ENCODE data around the gene ADAMTS12.
"Not testable (repeated sequence)": the region's sequence is repeated elsewhere in the genome, so short reads cannot be mapped to it uniquely, and the experiment has no call there.

ADAMTS12 gene

DNA sequence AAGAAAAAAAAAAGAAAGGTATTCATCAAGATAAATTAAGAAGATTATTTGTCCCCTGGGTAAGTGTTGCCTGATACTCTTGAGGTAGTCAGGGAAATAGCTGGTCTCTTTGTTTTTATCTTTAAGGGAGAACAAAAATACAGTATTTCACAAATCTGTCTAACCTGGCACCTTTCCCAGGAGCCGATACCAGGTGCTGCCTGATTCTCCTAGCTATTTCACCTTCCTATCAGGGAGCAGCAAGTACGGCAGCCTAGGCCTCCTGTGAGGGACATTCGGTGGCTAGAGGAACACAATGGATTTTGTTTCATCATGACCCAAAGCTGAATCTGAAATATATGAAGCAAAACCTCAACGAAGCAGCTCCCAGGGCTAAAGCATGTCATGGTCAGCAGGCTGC, 365.0 kb downstream of the ADAMTS12 start:
- DNase-seq (ENCODE audit: low read depth) = no peak

DNA sequence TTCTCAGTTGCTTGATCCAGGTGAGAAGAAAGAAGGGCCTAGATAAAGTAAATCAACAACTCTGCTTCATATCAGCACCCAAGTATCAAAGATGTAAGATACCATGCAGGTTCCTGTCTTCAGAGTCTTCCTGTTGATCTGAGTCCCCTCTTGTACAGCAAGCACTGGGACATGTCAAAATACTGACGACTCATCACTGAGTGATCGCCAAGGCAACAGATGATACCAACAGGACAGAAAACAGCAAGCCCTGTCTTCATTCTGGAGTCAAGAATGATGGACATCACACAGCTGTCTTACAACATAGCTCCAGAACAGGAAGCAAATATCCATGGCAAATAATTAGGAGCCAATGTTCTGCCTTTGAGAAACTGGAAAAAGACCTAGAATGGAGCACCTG, 367.3 kb downstream of the ADAMTS12 start:
- peak; percentile 8 for DNase-seq (ENCODE audit: low read depth)

DNA sequence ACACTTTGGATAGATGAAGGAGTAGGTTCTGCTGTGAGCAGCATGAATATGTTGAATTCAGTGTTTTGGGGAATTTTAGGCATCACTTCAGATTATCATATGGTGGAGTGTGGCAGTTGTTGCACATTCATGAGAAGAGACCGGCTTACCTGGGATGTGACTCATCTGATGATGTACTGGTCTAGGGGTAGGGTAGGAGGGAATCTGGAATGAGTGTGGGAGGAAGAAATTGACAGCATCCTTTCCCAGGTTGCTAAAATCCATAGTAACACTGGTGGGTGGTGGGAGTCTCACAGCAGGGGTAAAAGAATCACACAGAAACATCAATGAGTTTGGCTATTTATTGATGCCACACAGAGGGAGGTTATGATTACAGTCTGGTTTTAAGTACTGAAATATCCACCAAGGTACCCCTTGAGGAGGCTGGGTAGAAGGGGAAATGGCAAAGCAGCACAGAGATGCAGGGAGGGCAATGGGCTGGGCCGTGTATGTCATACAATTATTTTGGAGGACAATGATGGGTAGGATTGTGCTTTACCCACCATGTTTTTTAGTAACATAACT, 368.5 kb downstream of the ADAMTS12 start:
- DNase-seq (ENCODE audit: low read depth) = no peak

DNA sequence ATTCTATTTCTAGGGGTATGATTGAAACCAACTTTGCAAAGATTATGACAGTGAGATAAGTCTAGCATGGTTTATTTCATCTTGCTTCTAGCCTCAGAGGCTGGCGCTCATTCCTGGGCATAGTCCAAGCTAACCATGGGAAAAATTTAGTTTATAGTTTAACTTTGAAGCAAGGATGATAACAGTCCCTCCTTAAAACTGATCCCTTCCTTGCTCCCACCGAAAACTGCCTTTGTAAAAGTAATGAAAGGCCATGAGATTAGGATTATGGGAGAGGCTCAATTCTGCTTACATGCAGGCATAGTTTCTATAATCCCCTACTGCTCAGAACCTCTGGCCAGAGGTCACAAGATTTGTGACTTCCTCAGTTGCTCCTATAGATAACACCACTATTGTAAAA, 375.4 kb downstream of the ADAMTS12 start:
- no peak for DNase-seq (ENCODE audit: low read depth)

DNA sequence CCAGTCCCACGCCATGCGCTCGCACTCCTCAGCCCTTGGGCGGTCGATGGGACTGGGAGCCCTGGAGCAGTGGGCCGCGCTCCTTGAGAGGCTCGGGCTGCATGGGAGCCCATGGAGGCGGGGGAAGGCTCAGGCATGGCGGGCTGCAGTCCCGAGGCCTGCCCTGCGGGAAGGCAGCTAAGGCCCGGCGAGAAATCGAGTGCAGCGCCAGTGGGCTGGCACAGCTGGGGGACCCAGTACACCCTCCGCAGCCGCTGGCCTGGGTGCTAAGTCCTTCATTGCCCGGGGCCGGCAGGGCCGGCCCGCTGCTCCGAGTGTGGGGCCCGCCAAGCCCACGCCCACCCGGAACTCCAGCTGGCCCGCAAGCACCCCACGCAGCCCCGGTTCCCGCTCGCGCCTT, 376.4 kb downstream of the ADAMTS12 start:
- DNase-seq (ENCODE audit: low read depth) = not testable (repeated sequence)

DNA sequence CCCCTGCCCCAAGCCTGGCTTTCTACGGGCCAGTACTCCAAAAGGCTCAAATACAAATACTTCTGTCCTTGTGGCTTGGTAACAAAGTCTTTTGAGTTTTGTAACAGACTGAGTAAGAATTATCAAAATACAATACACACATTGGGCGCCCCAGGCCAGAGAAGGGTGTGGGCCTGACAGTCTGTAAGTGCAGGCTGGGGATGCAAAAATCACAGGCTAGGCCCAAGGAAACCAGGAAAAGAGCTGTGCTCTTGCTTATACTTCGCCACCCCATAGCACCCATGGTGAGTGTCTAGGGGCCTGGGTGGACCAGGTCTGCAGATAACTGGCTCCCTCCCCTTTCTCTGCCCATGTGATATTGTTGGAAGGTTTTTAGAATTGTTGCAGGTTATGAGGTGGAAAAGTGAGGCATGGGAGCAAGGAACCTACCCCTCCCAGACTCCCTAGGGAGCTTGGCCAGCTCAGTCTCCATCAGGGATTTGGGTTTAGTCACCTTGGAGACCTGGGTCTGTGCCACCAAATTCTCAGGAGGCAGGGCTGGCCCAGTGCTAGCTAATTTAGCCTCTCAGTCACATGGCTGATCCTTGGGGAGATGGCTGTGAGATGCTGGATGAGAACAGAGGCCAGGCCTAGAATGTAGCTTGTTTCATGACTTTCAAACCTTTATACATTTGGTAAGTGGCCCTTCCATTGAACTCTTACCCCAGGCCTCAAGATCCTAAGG, 378.2 kb downstream of the ADAMTS12 start:
- peak; percentile 48 for DNase-seq (ENCODE audit: low read depth)

DNA sequence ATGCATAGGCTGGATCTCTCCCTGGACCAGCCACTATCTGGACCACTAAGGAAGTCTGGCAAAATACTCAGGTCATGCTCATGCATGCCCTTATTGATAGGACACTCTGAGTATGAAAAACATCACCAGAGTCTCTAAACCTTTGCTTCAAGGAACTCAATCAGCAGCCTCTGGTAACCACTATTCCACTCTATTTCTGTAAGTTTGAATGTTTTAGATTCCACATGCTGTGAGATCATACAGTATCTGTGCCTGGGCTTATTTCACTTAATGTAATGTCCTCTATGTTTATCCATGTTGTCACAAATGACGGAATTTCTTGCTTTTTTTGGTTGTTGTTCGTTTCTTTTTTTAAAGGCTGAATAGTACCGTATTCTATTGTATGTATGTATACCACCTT, 382.8 kb downstream of the ADAMTS12 start:
- DNase-seq (ENCODE audit: low read depth) = peak; percentile 11

DNA sequence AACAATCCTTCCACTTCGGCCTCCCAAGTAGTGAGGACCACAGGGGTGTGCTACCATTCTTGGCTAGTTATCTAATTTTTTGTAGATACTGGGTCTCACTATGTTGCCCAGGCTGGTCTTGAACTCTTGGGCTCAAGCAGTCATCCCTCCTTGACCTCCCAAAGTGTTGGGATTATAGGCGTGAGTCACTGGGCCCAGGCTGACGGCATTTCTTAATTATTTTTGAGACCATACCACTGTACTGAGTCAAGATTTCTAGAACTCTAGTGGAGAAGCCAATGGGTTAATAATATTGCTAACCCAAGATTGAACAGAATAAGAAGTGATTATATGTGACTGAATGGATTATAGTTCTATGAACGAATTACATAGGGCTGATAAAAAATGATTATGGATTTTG, 384.4 kb downstream of the ADAMTS12 start:
- no peak for DNase-seq (ENCODE audit: low read depth)

DNA sequence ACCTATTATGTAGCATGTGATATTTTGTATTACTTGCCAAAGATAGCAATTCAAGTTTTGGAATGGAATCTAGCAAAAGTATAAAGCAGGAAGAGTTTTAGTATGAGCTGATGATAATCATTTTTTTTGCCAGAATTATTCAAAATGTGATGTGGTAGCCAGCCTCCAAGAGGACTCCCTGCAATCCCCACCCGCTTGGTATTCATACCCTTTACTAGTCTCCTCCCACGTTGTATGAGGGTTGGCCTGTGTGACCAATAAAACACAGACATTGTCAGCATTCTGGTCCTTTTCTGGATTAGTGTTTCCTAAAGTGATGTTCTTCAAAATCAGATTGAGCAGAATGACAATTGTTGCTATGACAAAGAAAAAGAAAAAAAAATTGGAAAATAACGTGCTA, 387.2 kb downstream of the ADAMTS12 start:
- DNase-seq (ENCODE audit: low read depth) = no peak

DNA sequence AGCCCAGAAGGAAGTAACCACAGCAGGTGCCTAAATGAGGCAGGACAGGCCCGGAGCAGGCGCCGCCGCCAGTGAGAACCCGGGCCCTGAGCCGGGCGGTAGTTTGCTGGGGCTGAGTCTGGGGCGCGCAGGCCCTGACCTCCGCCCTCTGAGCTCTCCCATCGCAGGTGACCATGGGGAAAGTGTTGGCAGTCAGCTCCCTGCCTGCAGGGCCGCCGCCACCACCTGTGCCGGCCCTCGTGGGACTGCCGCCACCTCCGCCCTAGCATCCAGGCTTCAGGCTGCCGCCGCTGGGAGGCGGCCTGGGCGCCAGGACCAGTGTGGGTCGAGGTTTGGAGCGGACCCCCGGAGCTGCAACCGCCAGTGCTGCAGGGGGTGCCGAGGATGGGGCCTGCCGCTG, 389.9 kb downstream of the ADAMTS12 start:
- DNase-seq (ENCODE audit: low read depth) = no peak

DNA sequence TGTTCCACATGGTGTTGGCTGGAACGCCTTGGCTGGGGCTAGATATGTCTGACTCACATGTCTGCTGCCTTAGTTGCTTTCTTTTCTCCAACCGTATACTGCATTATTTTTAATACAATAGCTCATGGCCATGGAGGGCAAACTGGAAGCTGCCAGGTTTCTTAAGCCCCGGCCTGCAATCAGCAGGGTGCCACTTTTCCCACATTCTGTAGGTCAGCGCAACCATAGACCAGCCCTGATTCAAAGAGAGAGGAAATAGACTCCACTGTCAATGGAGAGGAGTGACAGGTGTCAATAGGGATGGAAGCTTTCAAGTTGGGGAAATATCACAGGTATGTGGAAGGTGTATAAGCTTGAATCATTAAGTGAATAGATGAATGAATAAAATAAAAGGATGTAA, 390.5 kb downstream of the ADAMTS12 start:
- no peak for DNase-seq (ENCODE audit: low read depth)

DNA sequence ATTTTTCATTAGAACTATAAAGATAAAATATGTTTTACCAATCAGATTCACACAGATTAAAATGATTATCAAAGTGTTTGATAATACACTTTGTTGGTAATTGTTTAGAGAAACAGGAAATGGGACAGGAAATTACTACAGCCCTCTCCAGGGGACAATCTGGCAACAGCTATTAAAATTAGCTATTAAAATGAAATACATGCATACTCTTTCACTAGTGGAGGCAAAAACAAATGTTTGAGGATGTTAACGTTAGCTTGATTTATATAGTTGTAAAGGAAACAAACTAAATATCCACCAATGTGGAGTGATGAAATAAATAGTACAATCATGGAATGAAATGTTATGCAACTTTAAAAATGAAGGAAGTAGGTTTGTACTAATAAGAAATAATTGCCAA, 397.3 kb downstream of the ADAMTS12 start:
- DNase-seq (ENCODE audit: low read depth) = peak; percentile 24

DNA sequence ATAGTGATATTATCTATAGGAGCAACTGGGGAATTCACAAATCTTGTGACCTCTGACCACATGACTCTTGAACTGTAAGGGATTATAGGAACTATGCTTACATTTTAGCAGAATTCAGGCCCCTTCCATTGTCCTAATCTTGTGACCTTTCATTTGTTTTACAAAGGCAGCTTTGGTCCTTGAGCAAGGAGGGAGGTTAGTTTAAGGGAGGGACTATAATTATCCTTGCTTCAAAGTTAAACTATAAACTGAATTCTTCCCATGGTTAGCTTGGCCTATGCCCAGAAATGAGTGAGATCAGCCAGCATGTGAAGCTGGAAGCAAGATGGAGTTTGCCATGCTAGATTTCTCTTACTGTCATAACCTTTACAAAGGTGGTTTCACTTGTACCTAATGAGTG, 399.8 kb downstream of the ADAMTS12 start:
- peak; percentile 30 for DNase-seq (ENCODE audit: low read depth)

DNA sequence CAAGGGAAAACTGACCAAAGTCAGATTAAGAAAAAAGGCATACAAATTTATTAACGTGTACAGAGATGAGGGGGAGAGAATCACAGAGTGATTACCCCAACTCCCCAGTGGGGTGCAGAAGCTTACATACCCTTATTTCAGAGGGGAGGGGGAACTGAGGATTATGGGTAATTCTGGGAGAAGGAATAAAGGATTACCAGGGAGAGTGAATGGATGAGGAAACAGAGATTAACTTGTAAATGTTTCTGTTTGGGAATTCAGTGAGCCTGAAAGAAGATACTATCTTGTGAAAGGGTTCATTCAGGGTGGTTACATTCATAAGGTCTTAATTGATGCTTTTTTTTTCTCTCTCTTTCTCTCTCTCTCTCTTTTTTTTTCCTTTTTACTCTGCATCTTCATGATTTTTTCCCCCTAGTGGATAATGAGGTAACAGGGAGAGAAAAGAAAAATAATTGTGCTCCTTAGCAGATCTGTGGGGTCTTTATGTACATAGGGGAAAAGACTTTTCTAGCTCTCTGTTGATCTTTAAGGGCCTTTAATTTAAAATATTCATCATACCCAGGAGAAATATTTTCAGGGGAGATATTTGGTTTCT, 401.6 kb downstream of the ADAMTS12 start:
- no peak for DNase-seq (ENCODE audit: low read depth)

DNA sequence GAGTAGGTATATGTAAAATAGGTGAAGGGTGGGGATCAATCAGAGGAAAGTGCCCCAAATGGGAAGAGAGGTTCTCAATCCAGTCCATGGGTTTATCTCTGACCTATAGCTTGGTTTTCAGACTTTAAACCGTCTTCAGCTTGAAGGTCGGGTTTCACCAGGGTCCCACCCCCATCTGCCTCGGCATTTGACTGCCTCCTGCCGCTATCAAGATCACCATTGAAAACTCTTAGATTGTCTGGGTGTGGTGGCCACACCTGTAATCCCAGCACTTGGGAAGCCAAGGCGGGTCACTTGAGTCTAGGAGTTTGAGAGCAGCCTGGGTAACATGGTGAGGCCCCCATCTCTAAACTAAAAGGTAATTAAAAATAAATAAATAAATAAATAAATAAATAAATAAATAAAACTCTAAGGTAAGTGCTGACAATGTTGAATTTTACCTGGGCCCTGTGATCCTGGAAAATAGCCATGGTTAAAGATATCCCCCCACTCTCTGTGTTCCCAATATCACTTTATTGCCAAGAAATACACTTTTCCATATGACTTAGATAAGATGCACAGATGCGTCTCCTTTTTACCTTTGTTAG, 402.2 kb downstream of the ADAMTS12 start:
- DNase-seq (ENCODE audit: low read depth) = no peak

DNA sequence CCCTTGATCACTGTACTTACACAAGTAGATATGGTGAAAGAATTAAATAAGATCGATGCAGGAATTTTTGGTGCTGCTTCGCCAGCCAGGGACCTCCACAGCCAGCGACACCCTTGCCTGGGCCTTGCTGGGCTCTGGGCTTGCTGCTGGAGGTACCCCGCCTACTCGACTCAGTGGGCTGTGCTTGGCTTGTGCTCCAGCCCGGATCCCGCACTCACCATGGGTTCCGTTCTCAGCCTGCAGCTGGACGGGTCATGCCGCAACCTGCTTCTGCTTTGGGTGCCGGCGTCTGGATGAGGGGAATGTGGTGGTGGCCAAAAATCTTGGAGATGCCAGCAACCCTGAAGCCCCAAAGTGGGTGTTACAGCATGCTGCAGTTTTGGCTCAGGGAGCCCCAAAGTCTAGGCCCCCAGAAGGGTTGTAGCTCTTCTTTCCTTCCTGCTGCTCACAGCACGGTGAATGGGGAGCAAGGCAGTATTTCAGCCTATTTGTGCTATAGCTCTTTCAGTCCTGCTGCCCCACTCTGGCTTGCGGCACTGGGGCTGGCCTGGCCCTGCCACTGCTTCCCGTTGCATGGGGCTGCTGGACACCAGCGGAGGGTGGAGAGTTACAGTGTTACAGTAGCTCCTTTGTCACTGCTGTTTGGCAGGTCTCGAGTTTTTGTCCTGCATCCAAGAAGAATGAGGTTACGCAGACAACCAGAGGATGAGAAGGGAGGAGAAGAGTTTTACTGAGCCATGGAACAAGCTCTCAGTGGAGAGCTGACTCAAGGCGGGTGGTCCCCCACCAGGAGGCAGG, 403.0 kb downstream of the ADAMTS12 start:
- no peak for DNase-seq (ENCODE audit: low read depth)

DNA sequence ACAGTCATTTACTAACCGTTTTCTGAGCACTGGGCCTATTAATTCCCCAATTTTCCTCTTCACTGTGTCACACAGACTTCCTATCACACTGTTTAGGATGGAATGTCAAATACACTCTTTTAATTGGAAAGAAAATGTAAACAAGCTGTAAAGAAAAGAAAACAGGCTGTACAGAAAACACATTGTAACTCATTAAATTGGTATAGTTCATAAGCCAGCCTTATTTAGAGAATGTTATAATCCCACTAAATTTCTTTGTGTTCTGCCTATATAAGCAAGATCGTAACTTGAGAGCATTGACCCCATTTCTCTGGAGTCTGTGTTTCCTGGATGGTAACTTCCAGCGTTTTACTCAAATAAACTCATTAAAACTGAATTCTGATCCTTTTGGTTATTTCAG, 404.6 kb downstream of the ADAMTS12 start:
- DNase-seq (ENCODE audit: low read depth) = no peak

DNA sequence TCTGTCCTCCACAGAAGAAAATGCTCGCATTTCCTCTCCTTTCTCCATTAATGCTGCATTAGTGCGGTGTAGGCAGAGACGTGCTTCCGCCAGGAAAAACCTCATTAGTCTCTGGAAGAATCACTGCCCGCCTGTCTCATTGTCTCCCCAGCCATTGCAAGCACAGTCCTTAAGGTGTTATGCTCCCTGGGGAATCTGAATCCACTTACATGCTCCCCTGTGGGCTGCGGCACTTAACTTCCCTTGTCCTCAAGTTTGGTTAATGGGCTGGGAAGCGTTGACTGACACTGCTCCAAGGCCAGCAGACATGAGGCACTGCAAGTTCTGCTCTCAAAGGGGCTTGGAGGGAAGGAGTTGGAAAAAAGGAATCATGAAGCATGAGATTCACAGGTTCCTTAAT, 409.5 kb downstream of the ADAMTS12 start:
- no peak for DNase-seq (ENCODE audit: low read depth)

DNA sequence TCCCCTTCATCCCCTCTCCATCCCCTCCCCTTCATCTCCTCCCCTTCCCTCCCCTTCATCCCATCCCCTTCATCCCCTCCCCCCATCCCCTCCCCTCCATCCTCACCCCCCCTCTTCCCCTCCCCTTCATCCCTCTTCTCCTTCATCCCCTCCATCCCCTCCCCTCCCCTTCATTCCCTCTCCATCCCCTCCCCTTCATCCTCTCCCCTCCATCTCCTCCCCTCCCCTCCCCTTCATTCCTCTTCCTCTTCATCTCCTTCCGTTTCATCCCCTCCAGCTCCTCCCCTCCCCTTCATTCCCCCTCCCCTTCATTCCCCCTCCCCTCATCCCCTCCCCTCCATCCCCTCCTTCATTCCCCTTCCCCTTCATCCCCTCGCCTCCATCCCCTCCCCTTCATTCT, 410.9 kb downstream of the ADAMTS12 start:
- DNase-seq (ENCODE audit: low read depth) = no peak

DNA sequence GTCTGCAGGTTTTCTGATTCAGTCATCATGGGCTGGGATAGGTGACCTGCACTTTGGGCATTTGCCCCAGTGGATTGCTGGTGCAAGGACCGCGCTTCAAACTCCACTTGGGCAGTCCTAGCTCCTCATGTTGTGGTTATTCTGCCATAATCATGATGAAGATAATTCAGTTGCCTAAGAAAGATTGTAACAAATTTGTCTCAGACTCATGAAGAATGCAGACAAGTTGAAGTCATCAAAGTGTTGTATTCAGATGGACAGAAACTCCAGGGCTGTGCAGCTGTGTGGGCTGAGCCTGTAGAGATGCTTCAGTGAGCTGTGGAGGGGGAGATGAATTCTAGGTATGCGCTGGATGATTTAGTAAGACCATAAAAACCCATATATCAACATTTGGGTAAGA, 412.5 kb downstream of the ADAMTS12 start:
- no peak for DNase-seq (ENCODE audit: low read depth)

DNA sequence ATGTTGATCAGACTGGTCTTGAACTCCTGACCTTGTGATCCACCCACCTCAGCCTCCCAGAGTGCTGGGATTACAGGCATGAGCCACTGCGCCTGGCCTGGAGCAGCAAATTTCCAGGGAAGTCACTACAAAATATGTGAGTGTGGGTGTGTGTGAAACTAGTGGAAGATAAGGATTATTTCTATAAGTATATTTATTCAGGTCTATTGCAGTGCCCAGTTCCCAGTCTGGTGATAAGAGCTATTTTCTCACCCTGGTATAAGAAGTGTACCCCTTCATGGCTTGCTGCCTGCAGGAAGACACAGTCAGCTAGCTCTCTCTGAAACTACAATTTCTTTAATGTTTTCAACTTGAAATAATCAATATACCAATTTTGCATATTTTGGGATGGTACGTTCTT, 414.0 kb downstream of the ADAMTS12 start:
- no peak for DNase-seq (ENCODE audit: low read depth)

DNA sequence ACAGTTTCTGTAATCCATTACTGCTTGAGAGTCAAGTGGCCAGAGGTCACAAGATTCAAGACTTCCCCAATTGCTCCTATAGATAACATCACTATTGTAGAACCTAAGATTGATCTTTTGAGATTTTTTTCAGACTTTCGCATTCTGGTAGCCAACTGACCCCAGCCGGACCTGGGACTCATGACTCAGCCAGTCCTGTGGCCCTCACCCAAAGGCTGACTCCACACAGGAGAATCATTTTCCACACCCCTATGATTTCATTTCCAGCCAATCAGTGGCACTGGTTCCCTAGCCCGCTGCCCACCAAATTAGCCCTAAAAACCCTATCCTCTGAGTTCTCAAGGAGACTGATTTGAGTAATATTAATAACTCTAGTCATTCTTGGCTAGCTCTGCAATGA, 414.8 kb downstream of the ADAMTS12 start:
- DNase-seq (ENCODE audit: low read depth) = no peak

DNA sequence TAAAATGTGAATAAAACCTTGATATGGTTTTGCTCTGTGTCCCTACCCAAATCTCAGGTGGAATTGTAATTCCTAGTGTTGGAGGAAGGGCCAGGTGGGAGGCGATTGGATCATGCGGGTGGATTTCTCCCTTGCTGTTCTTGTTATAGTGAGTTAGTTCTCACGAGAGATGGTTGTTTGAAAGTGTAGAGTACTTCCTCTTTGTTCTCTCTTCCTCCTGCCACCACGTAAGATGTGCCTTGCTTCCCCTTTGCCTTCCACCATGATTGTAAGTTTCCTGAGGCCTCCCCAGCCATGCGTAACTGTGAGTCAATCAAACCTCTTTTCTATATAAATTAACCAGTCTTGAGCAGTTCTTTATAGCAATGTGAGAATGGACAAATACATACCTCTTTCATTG, 416.1 kb downstream of the ADAMTS12 start:
- no peak for DNase-seq (ENCODE audit: low read depth)

Data from GM04503 (cell line).